Naive thymus-derived CD4-positive, alpha-beta T cell (primary cell): ENCODE data around the gene CDYL. TPM values are rescaled to one million over a fixed set of nuclear protein-coding genes. Genes with fewer than 3 reads are reported as not detected.

Experiments used
- ATAC-seq: fragments of 150-1000 bp; cut with Tn5 transposase; 2 replicates; pipeline ENCODE4 v1.10.0; 2021; ENCODE audit warnings: mild to moderate bottlenecking, moderate library complexity
- CTCF ChIA-PET: fragments of 350-600 bp; sonication (Branson Sonifier 250); formaldehyde crosslinking; loops from one replicate; lab custom pipeline; 2021; ENCODE audit warnings: antibody characterized with exemption; lab: Charles Lee
- POLR2A ChIA-PET: fragments of 350-600 bp; sonication (Branson Sonifier 250); formaldehyde crosslinking; loops from one replicate; lab custom pipeline; 2021; ENCODE audit warnings: antibody characterized with exemption, inconsistent platforms; lab: Charles Lee
- DNase-seq, 9 donors: peaks; one replicate each; pipeline versions ENCODE4 v3.0.0 to v3.0.0-alpha.2; 2020 to 2022; ENCODE audit warnings: mixed read lengths in 1 of 9
- H3K27ac ChIP-seq: one replicate; pipeline ENCODE4 v1.7.0; 2013; ENCODE audit warnings: mild to moderate bottlenecking, low read depth, low read length, moderate library complexity
- H3K27me3 ChIP-seq, 2 donors: one replicate each; pipeline ENCODE4 v1.7.0; 2013; ENCODE audit warnings: low read length in 2 of 2, mild to moderate bottlenecking in 2 of 2, moderate library complexity in 2 of 2; ENCODE audit not compliant: control insufficient read depth in 2 of 2, insufficient read depth in 2 of 2
- H3K36me3 ChIP-seq, 3 experiments: 1 replicate in 2 of 3; 2 replicates in 1 of 3; pipeline ENCODE4 v1.7.0; 2013; ENCODE audit warnings: low read length in 3 of 3, mild to moderate bottlenecking in 3 of 3, moderate library complexity in 1 of 3; ENCODE audit not compliant: insufficient read depth in 3 of 3, control insufficient read depth in 2 of 3
- H3K4me1 ChIP-seq, 2 donors: one replicate each; pipeline ENCODE4 v1.7.0; 2013; ENCODE audit warnings: low read length in 2 of 2, mild to moderate bottlenecking in 2 of 2, moderate library complexity in 1 of 2; ENCODE audit not compliant: control insufficient read depth in 2 of 2, insufficient read depth in 2 of 2
- H3K4me3 ChIP-seq: 2 replicates; pipeline ENCODE4 v1.7.0; 2013; ENCODE audit warnings: mild to moderate bottlenecking, low read length
- H3K9me3 ChIP-seq, 3 experiments: 1 replicate in 2 of 3; 2 replicates in 1 of 3; pipeline ENCODE4 v1.7.0; 2013; ENCODE audit warnings: low read length in 3 of 3; ENCODE audit not compliant: control insufficient read depth in 2 of 3
- H3K27ac Mint-ChIP-seq, 9 donors: one replicate each; pipeline ENCODE4 v1.8.0; 2020 to 2022; ENCODE audit warnings: mixed read lengths in 9 of 9, mild to moderate bottlenecking in 8 of 9, moderate library complexity in 5 of 9, inconsistent platforms in 2 of 9
- H3K27me3 Mint-ChIP-seq, 5 donors: one replicate each; pipeline ENCODE4 v1.8.0; 2021 to 2022; ENCODE audit warnings: mixed read lengths in 5 of 5, mild to moderate bottlenecking in 1 of 5
- H3K36me3 Mint-ChIP-seq, 5 donors: one replicate each; pipeline ENCODE4 v1.8.0; 2020 to 2022; ENCODE audit warnings: mixed read lengths in 5 of 5, mild to moderate bottlenecking in 3 of 5, inconsistent platforms in 1 of 5
- H3K4me1 Mint-ChIP-seq, 7 donors: one replicate each; pipeline ENCODE4 v1.8.0; 2020 to 2022; ENCODE audit warnings: mixed read lengths in 7 of 7, mild to moderate bottlenecking in 3 of 7, inconsistent platforms in 1 of 7
- H3K4me3 Mint-ChIP-seq, 10 donors: one replicate each; pipeline ENCODE4 v1.8.0; 2020 to 2022; ENCODE audit warnings: mild to moderate bottlenecking in 10 of 10, mixed read lengths in 10 of 10, moderate library complexity in 6 of 10, inconsistent platforms in 2 of 10
- H3K9me3 Mint-ChIP-seq, 11 donors: one replicate each; pipeline ENCODE4 v1.8.0; 2020 to 2022; ENCODE audit warnings: mixed read lengths in 11 of 11, mild to moderate bottlenecking in 4 of 11, inconsistent platforms in 1 of 11, moderate library complexity in 1 of 11
- intact Hi-C, 2 donors: fragments of 100-400 bp; cut with micrococcal nuclease; formaldehyde crosslinking; loops; one replicate each; pipeline ENCODE4 v1.15.1; 2023
- polyA plus RNA-seq, 2 donors: library from polyadenylated mRNA; unstranded; fragments of 300-500 nt; fragmentation: Illumina TruSeq; gene quantifications; one replicate each; pipeline ENCODE4 v1.2.3, GENCODE V29; 2021
- total RNA-seq, 6 experiments: library from RNA in 5 of 6; stranded (reverse) in 5 of 6; gene quantifications; 1 replicate in 5 of 6; 2 replicates in 1 of 6; pipeline ENCODE4 v1.2.3 and lab custom pipeline; 2021 to 2026

CDYL gene
- total and polyA plus RNA-seq, 7 experiments from 2014 or later, result 3.6 to 43.3 (median 32.3) TPM

GRCh38 chr6:4901386-4902061, 125.3 kb downstream of the CDYL start:
- intact Hi-C loops, result no loop called here
- H3K9me3 Mint-ChIP-seq, result peaks cover 0 to 24% (median 8%) of the 10 kb centered on the region in 11 donors
- DNase-seq (no peak), ATAC-seq (no peak)
- peaks cover 11 to 25% (median 23%) of the 10 kb centered on the region in 7 donors for H3K4me1 Mint-ChIP-seq
- Histone ChIP-seq H3K27ac (no peak overlapping the region), H3K4me3 (no peak overlapping the region), H3K9me3 (peaks cover 0 to 8% (median 3%) of the 10 kb centered on the region in 3 experiments), H3K36me3 (peaks cover 0 to 22% (median 3%) of the 10 kb centered on the region in 3 experiments), H3K4me1 (peaks cover 5 to 8% of the 10 kb centered on the region in 2 donors), H3K27me3 (no peaks in the 10 kb centered on the region)
- ChIA-PET POLR2A (no interaction called here), CTCF (no interaction called here)
- H3K27ac Mint-ChIP-seq, result no peak overlapping the region
- peaks cover 13 to 68% (median 51%) of the 10 kb centered on the region in 5 donors for H3K36me3 Mint-ChIP-seq
- no peaks in the 10 kb centered on the region for H3K27me3 Mint-ChIP-seq
- H3K4me3 Mint-ChIP-seq, result no peak overlapping the region

GRCh38 chr6:4902363-4902762, 126.2 kb downstream of the CDYL start:
- ATAC-seq (no peak), DNase-seq (no peak)
- Histone ChIP-seq H3K4me1 (peaks cover 13 to 14% of the 10 kb centered on the region in 2 donors), H3K27ac (no peak overlapping the region), H3K4me3 (no peak overlapping the region), H3K9me3 (peaks cover 0 to 8% (median 3%) of the 10 kb centered on the region in 3 experiments), H3K27me3 (no peaks in the 10 kb centered on the region), H3K36me3 (peaks cover 0 to 20% (median 0%) of the 10 kb centered on the region in 3 experiments)
- Mint-ChIP-seq H3K4me3 (no peak overlapping the region), H3K36me3 (peaks cover 8 to 61% (median 45%) of the 10 kb centered on the region in 5 donors), H3K27me3 (no peaks in the 10 kb centered on the region), H3K9me3 (peaks cover 0 to 21% (median 6%) of the 10 kb centered on the region in 11 donors), H3K4me1 (peaks cover 19 to 33% (median 31%) of the 10 kb centered on the region in 7 donors), H3K27ac (no peak overlapping the region)
- intact Hi-C loops, result no loop called here
- ChIA-PET POLR2A (no interaction called here), CTCF (interaction anchor here (0.5 kb wide), 1 partner anchor 26 kb away, joined by 3 read pairs; no protein-coding TSS in a partner anchor)

- H3K27me3 ChIP-seq, result no peaks in the 10 kb centered on the region
- intact Hi-C loops, result no loop called here
- H3K27me3 Mint-ChIP-seq, result no peaks in the 10 kb centered on the region
- POLR2A ChIA-PET, result no interaction called here
- H3K36me3 Mint-ChIP-seq, result peaks cover 6 to 58% (median 40%) of the 10 kb centered on the region in 5 donors
- H3K4me3 ChIP-seq, result no peak overlapping the region
- H3K36me3 ChIP-seq, result peaks cover 0 to 16% (median 0%) of the 10 kb centered on the region in 3 experiments
- H3K9me3 Mint-ChIP-seq, result peaks cover 0 to 17% (median 5%) of the 10 kb centered on the region in 11 donors
- DNase-seq (no peak), ATAC-seq (no peak)
- no peak overlapping the region for H3K27ac Mint-ChIP-seq
- no peak overlapping the region for H3K4me3 Mint-ChIP-seq
- H3K9me3 ChIP-seq, result peaks cover 0 to 8% (median 3%) of the 10 kb centered on the region in 3 experiments
- H3K4me1 ChIP-seq, result peaks cover 14 to 19% of the 10 kb centered on the region in 2 donors
- CTCF ChIA-PET, result interaction anchor here (0.5 kb wide), 1 partner anchor 27 kb away, joined by 3 read pairs; no protein-coding TSS in a partner anchor
- peaks cover 26 to 41% (median 39%) of the 10 kb centered on the region in 7 donors for H3K4me1 Mint-ChIP-seq
- no peak overlapping the region for H3K27ac ChIP-seq
Measured at GRCh38 chr6:4903121-4903520, 126.9 kb downstream of the CDYL start.

- H3K4me1 ChIP-seq, result peaks cover 14 to 19% of the 10 kb centered on the region in 2 donors
- ChIA-PET POLR2A (no interaction called here), CTCF (no interaction called here)
- intact Hi-C loops, result no loop called here
- H3K36me3 ChIP-seq, result peaks cover 0 to 11% (median 0%) of the 10 kb centered on the region in 3 experiments
- H3K9me3 ChIP-seq, result peaks cover 0 to 3% (median under 1%) of the 10 kb centered on the region in 3 experiments
- Mint-ChIP-seq H3K4me3 (no peak overlapping the region), H3K27me3 (no peaks in the 10 kb centered on the region), H3K27ac (no peak overlapping the region), H3K9me3 (peaks cover 0 to 11% (median 5%) of the 10 kb centered on the region in 11 donors), H3K4me1 (peaks cover 34 to 47% (median 44%) of the 10 kb centered on the region in 7 donors), H3K36me3 (peaks cover 10 to 55% (median 35%) of the 10 kb centered on the region in 5 donors)
- DNase-seq (no peak), ATAC-seq (no peak)
- no peaks in the 10 kb centered on the region for H3K27me3 ChIP-seq
- no peak overlapping the region for H3K27ac ChIP-seq
- H3K4me3 ChIP-seq, result no peak overlapping the region
Measured at GRCh38 chr6:4903751-4904370, 127.7 kb downstream of the CDYL start.

GRCh38 chr6:4904461-4905025, 128.3 kb downstream of the CDYL start:
- peaks cover 35 to 53% (median 48%) of the 10 kb centered on the region in 7 donors for H3K4me1 Mint-ChIP-seq
- intact Hi-C loops, result no loop called here
- no peak overlapping the region for H3K4me3 Mint-ChIP-seq
- no peak for DNase-seq
- Histone ChIP-seq H3K4me3 (no peak overlapping the region), H3K4me1 (peaks cover 14 to 19% of the 10 kb centered on the region in 2 donors), H3K9me3 (peaks cover 0 to under 1% (median 0%) of the 10 kb centered on the region in 3 experiments), H3K36me3 (peaks cover 0 to 7% (median 0%) of the 10 kb centered on the region in 3 experiments), H3K27me3 (no peaks in the 10 kb centered on the region), H3K27ac (no peak overlapping the region)
- CTCF ChIA-PET, result no interaction called here
- H3K27ac Mint-ChIP-seq, result peak overlapping the region in 1 of 9 donors; percentile 1
- H3K9me3 Mint-ChIP-seq, result peaks cover 0 to 4% (median under 1%) of the 10 kb centered on the region in 11 donors
- no peaks in the 10 kb centered on the region for H3K27me3 Mint-ChIP-seq
- H3K36me3 Mint-ChIP-seq, result peaks cover 7 to 50% (median 35%) of the 10 kb centered on the region in 5 donors
- POLR2A ChIA-PET, result no interaction called here
- ATAC-seq, result no peak

- peak overlapping the region in 8 of 9 donors; percentile 28 to 87 (median 58) for H3K27ac Mint-ChIP-seq
Measured at GRCh38 chr6:4905826-4906225, 129.6 kb downstream of the CDYL start.

More at GRCh38 chr6:4905826-4906225, 129.6 kb downstream of the CDYL start:
- CTCF ChIA-PET, result no interaction called here
- Histone ChIP-seq H3K27ac (no peak overlapping the region), H3K4me3 (no peak overlapping the region), H3K27me3 (no peaks in the 10 kb centered on the region), H3K36me3 (peaks cover 0 to 7% (median 0%) of the 10 kb centered on the region in 3 experiments), H3K9me3 (no peaks in the 10 kb centered on the region), H3K4me1 (peaks cover 14 to 19% of the 10 kb centered on the region in 2 donors)
- H3K27me3 Mint-ChIP-seq, result no peaks in the 10 kb centered on the region
- intact Hi-C loops, result loop anchor here in 1 of 2 donors (2.0 kb wide), 1 partner anchor 23 kb away; no protein-coding TSS in a partner anchor
- ATAC-seq (peak; percentile 35), DNase-seq (no peak)
- peaks cover 11 to 50% (median 35%) of the 10 kb centered on the region in 5 donors for H3K36me3 Mint-ChIP-seq
- peaks cover 35 to 61% (median 52%) of the 10 kb centered on the region in 7 donors for H3K4me1 Mint-ChIP-seq
- no peaks in the 10 kb centered on the region for H3K9me3 Mint-ChIP-seq
- POLR2A ChIA-PET, result no interaction called here
- peak overlapping the region in 9 of 10 donors; percentile 52 to 85 (median 76) for H3K4me3 Mint-ChIP-seq
